NCI-H1092 (cell line): Measurements from ENCODE around the gene DGCR2.
"Not testable (repeated sequence)": the region's sequence is repeated elsewhere in the genome, so short reads cannot be mapped to it uniquely, and the experiment has no call there.

Source experiments
- DNase-seq: peaks from one replicate; lab custom pipeline; 2025; lab: John Stamatoyannopoulos, UW

DGCR2 gene

DNA sequence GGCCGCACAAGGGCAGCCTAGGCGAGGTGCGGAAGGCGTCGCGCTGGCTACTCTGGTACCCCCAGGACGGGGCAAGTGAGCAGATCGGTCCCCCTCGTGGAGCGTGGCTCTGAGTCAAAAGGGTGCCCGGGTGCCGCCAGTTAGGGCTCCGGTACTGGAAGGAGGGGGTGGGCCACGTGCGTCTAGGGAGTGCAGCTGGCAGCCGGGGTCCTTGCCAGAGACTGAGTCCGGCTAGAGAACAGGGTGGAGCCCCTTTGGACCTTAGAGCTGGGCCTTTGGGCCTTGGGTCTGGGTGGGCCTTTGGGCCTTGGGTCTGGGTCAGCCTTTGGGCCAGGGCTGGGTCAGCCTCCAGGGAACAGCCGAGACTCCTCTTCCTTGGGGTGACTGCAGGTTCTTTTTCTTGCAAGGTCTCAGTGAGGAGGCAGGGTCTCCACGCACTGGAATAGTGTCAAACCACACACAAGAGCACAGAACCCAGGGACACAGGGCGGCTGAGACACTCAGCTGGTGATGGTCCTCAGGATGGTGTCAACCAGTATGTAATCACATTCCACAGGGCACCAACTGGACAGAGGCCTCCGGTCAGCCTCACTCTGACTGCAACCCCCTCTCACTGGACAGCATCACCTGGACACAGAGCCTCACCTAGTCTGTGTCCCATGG, 91.9 kb downstream of the DGCR2 start:
- not testable (repeated sequence) for DNase-seq

DNA sequence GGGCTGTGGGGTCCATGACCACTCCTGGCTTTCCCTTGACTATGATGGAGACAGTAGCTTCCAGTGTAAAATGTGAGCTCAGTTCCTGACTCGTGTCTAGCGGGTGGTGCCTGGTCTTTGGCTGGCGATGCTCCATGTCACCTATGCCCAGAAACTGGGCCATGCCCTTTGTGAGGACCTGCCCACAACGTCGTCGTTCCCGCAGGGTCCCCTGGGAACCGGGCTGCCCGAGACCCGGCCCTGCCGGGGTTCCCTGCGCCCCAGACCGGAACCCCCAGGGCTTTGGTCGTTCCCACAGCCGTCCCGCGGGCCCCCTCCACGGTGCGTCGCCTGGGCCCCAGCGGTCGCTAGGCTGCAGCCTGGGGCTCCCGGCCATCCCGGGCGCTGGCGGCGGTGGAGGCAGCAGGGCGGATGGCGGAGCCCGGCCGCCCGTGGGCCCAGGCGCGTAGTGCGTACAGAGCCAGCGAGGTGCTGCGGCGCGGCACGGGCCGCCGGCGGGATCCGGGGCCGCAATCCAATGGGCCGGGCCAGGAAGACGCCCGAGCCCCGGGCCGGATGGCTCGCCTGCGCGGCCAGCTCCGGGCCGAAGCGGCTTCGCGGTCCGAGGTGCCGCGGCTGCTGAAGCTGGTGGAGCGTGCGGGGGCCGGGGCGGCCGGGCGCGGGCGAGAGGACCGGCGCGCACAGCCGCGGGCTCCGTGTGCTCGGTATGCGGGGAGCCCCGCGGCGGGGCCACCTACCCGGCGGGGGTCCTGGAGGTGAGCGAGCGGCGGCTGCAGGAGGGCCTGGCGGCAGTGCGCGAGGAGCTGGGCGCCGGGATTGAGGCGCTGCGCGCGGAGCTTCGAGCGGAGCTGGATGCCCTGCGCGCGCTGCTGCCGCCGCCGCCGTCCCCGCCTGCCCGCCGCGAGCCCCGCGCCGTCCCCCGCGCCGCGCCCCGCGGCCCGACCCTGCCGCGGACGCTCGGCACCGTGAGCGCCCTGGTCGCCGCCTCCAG, 92.8 kb downstream of the DGCR2 start:
- DNase-seq = not testable (repeated sequence)

DNA sequence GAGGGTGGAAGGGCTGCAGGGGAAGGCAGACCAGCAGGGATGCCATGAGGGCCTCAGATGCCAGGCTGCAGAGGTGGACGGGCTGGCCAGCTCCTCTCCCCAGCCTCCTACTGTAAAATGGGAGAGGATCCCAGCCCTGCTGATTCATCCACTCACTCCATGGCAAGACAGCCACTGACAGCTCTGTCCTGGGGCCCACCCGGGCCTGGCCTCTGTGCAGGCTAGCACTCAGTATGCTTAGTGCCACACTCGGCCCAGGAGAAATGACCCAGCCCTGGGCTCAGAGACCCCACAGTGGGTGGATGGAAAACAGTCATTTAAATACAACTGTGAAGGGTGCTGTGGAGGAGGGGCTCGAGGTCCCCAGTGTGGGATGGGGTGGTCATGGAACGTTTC, 94.2 kb downstream of the DGCR2 start:
- not testable (repeated sequence) for DNase-seq

DNA sequence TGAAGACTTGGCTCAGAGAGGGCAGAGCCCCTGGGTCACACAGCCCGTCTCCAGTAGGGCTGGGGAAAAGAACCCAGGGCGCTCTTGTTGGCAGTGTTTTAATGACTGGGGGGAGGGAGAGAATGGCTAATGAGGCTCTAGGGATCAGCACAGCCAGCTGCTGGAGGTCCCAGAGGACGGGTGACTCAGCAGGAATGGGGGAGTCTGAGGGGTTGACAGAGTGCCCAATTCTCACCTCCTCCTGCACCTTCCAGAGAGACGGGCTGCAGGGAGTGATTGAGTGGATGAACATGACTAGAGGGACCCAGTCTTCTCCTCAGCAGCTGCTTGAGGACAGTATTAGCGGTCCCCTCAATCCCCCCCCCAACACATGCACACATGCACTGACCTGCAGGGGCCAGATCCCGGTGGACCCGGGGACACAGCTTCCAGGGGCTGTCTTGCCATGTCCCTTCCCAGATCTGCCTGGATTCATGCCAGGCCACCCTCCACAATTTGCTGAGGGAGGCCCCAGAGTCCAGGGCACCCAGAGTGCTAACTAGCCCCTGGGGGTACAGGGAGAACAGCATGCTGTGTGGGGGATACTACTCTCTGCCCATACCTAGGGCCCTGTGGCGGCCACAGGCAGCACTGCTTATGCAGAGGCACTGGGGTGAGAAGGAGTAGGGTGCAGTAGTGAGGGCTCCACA, 94.7 kb downstream of the DGCR2 start:
- not testable (repeated sequence) for DNase-seq

GRCh38 chr22:19026080-19026479, 96.1 kb downstream of the DGCR2 start:
- not testable (repeated sequence) for DNase-seq

GRCh38 chr22:19024956-19025489, 97.2 kb downstream of the DGCR2 start:
- DNase-seq = not testable (repeated sequence)

- DNase-seq = not testable (repeated sequence)
Observed at GRCh38 chr22:19023931-19024330, 98.3 kb downstream of the DGCR2 start.

DNA sequence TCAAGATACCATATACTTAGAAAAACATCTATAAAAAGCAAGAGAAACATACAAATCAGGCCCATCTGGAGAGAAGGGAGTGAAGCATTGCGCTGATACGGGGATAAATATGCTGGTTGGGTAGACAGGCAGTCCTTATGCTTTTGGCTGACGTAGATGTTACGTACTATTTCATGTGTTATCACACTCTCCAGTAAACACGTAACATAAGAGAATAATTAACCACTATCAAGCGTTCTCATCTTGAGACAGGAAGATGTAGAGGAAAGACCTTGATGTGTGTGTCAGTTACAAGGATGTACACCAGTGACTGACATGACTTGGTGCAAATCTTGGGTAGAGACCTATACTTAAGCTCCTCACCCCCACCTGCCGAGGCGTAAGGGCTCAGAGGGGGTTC, 99.5 kb downstream of the DGCR2 start:
- no peak for DNase-seq

DNA sequence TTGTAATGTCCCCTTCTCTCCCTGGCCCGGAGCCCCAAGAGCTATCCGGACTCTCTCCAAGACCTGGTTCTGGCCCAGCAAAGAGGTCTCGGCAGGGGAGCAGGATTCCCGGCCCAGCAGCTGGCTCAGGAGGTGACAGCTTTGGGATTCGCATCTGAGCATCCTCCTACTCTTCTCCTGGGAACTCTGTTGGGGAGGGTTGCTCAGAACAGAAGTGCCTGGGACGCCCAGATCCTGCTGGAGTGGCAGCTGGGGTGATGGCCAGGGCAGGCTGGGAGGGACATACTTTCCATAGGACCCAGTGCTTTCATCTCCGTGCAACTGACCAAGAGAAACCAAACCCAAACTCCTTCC, 102.6 kb downstream of the DGCR2 start:
- no peak for DNase-seq

GRCh38 chr22:19019029-19019678, 103.1 kb downstream of the DGCR2 start:
- DNase-seq = no peak

DNA sequence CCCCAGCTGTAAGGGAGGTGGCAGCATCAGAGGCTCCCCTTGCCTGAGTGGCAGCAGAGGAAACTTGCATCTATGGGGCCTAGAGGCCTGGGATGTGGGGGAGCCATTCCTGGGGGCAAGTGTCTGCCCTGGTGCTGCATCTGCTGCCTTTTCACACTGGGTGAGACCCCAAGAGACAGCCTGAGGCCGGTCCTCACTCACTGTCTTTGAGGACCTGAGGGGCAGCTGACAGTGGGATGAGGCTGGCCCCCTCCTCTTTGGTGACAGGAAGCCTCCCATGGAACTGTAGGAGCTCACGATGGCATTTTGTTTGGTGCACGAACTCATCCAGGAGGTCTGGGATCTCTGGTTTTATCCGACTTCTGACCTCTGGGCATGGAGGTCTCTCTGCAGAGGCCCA, 104.0 kb downstream of the DGCR2 start:
- no peak for DNase-seq

DNA sequence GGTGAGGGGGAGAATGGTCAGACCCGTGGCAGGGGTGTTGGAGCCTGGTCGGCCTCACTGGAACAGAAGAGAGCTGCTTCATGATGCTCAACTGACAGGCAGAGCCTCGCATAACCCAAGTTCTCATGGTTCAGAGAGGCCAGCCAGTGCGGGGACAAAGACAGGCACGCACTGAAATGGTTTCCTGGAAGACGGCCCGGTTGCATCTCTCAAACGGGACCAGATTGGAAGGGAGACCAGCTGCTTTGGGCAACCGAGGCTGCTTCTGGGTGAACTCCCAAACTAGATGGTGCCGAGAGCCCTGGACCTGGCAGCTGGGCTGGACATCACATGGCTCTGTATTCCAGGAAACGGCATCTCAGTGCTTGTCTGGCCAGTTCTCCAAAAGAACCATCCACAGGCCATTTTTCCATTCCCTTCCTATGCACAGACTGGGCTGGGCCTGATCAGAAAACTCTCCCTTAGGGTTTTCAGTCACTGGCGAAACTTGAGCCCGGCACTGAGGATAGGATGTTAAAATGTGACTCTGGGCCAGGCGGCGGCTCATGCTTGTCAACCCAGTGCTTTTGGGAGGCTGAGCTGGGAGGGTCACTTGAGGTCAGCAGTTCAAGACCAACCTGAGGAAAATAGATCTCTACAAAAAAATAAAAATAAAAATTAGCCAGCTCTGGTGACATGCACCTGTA, 106.0 kb downstream of the DGCR2 start:
- no peak for DNase-seq

DNA sequence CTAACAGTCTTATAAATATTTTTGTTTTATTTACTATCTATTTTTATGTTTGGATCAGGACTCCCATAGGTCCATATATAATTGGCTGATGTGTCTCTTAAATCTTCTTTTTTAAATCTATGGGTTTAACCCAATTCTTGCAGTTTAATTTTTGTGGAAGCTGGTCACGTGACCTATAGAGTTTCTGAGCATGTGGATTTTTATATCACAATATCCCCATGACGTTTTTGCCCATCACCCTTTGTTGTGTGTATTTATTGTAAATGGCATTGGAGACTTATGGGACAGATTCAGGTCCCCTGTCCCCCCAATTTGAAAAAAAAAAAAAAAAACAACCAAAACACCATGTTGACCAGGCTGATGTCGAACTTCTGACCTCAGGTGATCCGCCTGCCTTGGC, 107.3 kb downstream of the DGCR2 start:
- DNase-seq = no peak

DNA sequence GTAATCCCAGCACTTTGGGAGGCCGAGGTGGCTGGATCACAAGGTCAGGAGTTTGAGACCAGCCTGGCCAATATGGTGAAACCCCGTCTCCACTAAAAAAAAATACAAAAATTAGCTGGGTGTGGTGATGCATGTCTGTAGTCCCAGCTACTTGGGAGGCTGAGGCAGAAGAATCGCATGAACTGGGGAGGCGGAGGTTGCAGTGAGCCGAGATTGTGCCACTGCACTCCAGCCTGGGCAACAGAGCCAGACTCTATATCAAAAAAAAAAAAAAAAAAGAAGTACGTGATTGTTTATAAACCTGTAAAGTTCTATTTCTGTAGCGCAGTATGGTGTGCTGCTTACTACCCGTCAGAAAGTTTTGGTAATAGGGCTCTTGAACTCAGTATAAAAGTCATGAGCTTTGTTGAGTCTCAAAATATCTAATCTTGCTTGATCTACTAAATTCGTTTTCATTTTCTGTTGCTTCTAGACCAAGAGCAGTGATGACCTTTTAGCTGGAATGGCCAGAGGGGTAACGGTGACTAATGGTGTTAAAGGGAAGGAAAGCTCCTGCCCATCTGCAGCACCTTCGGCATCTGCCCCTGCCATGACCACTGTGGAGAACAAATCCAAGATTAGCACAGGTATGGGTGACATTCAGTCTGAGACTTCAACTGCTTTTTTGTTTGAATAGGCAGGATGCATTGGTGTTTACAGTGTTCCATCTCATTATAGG, 108.2 kb downstream of the DGCR2 start:
- not testable (repeated sequence) for DNase-seq

DNA sequence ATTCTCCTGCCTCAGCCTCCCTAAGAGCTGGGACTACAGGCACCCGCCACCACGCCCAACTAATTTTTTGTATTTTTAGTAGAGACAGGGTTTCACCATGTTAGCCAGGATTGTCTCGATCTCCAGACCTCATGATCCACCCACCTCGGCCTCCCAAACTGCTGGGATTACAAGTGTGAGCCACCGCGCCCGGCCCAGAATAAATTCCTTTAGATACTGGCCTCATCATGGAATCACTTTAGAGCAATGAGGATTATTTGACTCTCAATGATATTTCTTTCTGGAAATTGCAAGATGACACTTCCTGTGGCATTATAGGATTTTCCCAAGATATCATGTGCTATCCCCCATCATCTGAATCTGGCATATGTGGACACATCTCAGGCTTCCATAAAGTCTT, 108.8 kb downstream of the DGCR2 start:
- DNase-seq = not testable (repeated sequence)

DNA sequence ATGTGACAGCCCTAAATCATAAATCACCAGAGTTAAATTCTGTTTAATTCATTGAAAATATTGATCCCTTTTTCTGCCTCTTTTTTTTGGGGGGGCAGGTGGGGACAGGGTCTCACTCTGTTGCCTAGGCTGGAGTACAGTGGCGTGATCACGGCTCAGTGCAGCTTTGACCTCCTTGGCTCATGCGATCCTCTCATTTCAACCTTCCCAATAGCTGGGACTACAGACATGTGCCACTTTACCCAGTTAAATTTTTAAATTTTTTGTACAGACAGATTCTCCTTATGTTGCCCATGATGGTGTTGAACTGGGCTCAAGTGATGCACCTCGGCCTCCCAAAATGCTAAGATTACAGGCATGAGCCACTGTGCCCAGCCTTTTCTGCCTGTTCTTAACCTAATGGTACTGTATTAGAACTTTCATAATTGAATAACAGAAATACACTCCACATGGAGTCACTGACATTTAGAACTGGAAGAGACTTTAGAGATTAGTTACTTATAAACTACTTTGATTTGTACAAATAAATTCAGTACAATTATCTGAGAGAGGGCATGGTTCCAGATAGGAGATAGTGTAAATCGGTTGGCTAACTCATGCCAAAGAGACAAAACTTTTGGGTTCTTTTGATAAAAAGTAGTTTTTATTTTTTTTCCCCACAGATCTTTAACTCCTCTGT, 109.8 kb downstream of the DGCR2 start:
- DNase-seq = no peak

- DNase-seq = not testable (repeated sequence)
Observed at GRCh38 chr22:19011611-19012010, 110.6 kb downstream of the DGCR2 start.

DNA sequence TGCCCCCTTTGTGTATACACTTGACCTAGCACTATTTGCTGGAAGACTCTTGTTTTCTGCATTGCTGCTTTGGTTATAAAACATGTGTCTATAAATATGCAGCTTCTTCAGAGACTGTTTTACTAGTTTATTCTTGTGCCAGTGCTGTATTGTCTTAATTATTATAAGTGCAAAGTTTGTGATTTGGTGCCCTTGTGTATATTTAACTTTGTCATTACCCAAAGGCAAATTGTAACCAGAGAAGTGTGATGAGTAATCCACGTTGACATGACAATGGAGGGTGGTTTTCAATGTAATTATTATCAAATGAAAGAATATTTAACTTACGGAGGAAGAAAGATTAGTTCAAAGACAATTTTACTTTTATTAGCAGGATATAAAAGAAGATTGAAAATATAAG, 111.1 kb downstream of the DGCR2 start:
- no peak for DNase-seq

DNA sequence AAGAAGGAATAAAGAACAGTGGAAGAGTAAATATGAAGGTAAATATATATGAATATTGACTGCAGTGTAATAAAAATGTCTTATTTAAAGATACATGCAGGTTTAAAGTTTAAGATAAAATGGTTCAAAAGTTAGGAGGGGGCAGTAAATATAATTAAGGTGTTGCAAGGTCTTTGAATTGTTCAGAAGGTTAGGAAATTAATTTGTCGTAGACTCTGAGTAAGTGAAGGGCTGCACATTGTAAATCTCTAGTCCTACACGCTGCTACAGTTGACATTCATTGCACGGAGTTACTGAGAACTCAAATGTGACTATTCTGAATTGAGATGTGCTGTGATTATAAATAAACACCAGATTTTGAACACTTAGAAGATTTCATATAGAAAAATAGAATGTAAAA, 116.3 kb downstream of the DGCR2 start:
- DNase-seq = no peak

DNA sequence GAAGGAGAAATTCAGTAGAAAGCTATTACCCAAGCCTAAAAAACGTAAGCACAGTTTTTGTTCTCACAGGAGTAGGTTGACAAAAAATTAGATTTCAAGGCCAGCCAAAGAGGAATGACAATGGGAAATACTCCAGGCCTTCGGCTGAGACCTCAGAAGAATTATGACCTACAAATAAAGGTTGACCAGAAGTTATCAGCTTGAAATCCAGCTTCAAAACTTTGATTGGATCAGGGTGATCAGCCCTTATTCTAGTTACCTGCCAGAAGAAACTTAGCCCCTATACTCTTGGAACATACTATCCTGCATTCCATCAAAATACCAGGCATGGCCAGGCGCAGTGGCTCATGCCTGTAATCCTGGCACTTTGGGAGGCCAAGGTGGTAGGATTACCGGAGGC, 117.7 kb downstream of the DGCR2 start:
- no peak for DNase-seq
